ENCODE measurements around the gene GRIK1.

Gene GRIK1

DNA sequence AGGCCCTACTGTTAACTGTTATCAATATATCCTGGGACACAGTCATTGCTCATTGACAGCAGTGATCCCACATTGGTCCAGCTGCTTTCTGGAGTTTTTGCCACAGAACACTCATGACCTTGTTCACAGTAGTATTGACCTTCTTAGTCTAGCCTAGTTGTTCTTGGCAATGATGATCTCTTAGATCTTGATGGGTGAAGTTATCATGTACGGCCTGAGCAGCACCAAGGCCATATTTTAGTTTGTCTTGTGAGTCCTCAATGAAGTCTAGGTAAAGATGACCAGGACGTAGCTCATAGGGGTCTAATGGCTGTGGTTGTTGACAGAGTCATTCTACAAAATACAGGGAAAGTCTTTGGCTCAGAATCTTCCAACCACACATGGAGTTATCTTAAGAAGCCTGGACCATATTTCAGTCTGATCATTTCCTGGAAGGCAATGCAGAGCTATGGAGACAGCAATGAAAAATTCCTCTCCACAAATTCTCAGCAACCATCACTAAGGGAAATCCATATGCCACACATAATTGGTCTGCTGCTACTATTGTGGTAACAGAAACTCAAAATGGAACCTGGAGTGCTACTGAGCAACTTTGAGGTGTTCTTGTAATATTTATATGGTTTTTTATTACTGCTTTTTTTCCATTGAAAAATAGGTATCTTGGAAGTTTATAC, 279.6 kb downstream of the GRIK1 start:
- TF ChIP-seq, protein P1, sequence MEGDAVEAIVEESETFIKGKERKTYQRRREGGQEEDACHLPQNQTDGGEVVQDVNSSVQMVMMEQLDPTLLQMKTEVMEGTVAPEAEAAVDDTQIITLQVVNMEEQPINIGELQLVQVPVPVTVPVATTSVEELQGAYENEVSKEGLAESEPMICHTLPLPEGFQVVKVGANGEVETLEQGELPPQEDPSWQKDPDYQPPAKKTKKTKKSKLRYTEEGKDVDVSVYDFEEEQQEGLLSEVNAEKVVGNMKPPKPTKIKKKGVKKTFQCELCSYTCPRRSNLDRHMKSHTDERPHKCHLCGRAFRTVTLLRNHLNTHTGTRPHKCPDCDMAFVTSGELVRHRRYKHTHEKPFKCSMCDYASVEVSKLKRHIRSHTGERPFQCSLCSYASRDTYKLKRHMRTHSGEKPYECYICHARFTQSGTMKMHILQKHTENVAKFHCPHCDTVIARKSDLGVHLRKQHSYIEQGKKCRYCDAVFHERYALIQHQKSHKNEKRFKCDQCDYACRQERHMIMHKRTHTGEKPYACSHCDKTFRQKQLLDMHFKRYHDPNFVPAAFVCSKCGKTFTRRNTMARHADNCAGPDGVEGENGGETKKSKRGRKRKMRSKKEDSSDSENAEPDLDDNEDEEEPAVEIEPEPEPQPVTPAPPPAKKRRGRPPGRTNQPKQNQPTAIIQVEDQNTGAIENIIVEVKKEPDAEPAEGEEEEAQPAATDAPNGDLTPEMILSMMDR (IDR thresholded peaks at IDR 0.05; ENCODE audit: extremely low read depth, insufficient read depth, missing control alignments) = no peak
- in situ Hi-C loops (cut with MboI; ENCODE audit: low pct_unique_long_range_greater_than_20kb, low sequenced_read_pairs, unreplicated experiment) = no loop called here
- DNase-seq (ENCODE audit: low spot score) = no peak

DNA sequence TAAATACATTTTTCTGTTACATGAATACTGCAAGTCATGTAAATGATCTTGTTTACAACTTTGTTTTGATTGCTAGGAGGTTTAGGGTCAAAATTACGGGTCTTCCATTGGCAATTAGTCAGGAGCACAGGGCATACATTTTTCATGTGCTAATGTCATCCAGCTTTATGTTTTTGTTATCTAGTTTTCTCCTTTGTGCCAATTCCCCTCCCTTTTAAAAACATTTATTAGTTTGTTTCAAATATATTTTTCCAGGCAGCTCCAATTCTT, 280.9 kb downstream of the GRIK1 start:
- TF ChIP-seq, protein P1 (IDR thresholded peaks at IDR 0.05; ENCODE audit: extremely low read depth, insufficient read depth, missing control alignments) = no peak
- no peak for DNase-seq (ENCODE audit: low spot score)
- in situ Hi-C loops (cut with MboI; ENCODE audit: low pct_unique_long_range_greater_than_20kb, low sequenced_read_pairs, unreplicated experiment) = no loop called here

DNA sequence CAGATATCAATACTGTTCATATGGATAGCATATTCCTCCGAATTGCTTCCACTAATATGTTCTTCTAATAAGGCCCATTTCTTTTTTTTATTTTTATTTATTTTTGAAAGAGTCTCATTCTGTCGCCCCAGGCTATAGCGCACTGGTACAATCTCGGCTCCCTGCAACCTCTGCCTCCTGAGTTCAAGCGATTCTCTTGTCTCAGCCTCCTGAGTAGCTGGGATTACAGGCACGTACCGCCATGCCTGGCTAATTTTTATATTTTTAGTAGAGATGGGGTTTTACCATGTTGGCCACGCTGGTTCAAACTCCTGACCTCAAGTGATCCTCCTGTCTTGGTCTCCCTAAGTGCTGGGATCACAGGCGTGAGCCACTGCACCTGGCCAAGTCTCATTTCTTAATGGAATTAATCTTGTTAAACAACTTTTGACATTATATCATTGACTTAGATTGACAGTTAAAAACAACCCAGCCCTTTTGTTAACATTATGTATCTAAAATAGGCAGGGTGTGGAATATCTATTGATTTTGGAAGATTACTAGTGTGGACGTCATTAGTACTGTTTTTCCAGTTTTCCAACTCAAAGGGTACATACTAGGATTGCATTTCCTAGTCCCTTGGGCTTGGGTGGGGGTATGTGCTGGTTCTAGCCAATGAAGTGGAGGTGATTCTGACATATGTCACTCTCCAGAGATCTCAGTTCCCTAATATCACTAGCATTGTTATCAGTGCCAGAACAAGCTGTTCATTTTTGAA, 281.4 kb downstream of the GRIK1 start:
- TF ChIP-seq, protein P1 (IDR thresholded peaks at IDR 0.05; ENCODE audit: extremely low read depth, insufficient read depth, missing control alignments) = no peak
- no peak for DNase-seq (ENCODE audit: low spot score)
- in situ Hi-C loops (cut with MboI; ENCODE audit: low pct_unique_long_range_greater_than_20kb, low sequenced_read_pairs, unreplicated experiment) = no loop called here

DNA sequence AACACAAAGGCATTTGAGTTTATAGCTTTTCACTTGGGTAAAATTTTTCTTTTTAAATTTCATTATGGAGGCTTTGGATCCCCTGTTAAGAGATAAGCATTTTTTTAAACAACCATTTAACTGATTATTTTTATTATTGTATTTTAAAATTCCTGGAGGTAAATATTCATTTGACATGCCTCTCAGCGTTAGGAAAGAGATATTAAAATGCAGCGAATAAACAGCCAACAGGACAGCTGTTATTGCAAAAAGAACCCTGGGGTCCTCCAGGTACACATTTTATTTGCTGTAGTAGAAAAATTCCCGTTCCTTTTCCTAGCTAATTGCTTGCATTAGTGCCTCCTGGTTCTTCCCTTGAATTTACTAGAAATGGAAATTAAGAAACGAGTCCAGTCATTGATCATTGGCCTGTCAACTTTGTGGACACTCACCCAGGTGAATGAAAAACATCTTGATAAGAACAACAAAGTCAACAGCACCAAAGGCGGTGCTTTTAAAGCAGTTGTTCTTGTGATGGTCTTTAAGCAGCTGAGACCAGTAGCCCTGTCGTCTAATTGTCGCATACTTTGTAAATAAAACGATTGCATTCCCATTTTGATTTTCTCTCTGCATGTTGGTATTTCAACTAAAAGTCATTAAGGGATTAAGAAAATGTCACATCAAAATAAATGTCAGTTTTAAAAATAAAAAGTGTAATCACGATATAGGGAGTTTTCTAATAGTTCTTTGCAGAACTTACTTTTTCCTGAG, 282.4 kb downstream of the GRIK1 start:
- TF ChIP-seq, protein P1 (IDR thresholded peaks at IDR 0.05; ENCODE audit: extremely low read depth, insufficient read depth, missing control alignments) = no peak
- DNase-seq (ENCODE audit: low spot score) = no peak
- in situ Hi-C loops (cut with MboI; ENCODE audit: low pct_unique_long_range_greater_than_20kb, low sequenced_read_pairs, unreplicated experiment) = no loop called here

DNA sequence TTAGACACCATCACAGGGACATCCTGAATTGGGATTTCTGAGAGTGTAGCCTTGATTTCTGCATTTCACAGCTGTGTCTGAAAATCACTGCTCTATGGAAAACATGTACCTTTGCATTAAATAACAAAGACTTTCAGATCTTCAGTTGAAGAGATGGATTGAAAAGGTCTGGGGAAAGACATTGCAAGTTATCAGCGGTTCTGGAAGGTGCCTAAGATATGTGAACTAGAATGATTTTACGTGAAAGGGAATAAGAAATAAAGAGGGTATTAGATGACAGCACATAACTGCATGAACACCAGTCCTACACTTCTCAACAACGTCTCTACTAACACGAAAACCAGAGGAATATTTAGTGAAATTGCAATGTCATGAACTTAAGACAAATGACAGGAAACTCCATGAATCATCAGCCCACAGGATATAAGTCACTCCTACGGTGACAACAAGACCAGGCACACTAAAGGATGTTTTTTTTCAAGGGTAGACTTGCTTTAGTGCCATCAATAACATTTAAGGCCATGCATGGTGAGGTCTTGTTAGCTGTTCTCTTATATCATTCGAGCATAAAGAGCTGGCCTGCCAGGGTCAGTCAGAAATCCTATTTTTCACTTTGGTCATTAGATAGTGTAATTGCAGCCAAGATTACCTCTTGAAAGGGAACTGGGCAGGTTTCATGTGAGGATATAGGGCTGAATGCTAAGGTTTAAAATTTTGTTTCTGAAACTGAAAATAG, 283.1 kb downstream of the GRIK1 start:
- DNase-seq (ENCODE audit: low spot score) = no peak
- in situ Hi-C loops (cut with MboI; ENCODE audit: low pct_unique_long_range_greater_than_20kb, low sequenced_read_pairs, unreplicated experiment) = no loop called here
- TF ChIP-seq, protein P1 (IDR thresholded peaks at IDR 0.05; ENCODE audit: extremely low read depth, insufficient read depth, missing control alignments) = no peak

DNA sequence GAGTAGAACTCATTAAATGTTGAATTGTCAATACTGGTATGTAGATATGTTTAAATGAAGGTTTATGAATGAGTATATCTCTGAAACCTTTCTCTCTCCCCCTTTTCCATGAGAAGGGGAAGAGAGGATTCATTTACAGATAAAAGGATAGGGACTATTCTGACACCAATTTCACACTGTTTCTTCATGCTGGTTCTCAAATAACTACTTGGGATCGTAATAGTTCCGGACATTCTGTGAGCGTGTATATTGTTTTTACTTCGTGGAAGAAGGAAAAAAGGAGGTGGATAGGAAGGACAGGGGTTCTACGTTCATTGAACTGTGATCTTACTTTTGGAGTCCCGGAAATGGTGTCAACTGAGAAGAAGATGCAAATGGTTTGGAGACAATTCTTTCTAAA, 284.2 kb downstream of the GRIK1 start:
- no peak for DNase-seq (ENCODE audit: low spot score)
- TF ChIP-seq, protein P1 (IDR thresholded peaks at IDR 0.05; ENCODE audit: extremely low read depth, insufficient read depth, missing control alignments) = no peak
- in situ Hi-C loops (cut with MboI; ENCODE audit: low pct_unique_long_range_greater_than_20kb, low sequenced_read_pairs, unreplicated experiment) = no loop called here

Measured in GM13977 (cell line).